ENCODE measurements around the gene SLC7A8. TPM values are rescaled to one million over a fixed set of nuclear protein-coding genes. Genes with fewer than 3 reads are reported as not detected.

The SLC7A8 gene
- total and polyA plus RNA-seq, 7 experiments from 2014 or later = 0.36 to 7.7 (median 2.5) TPM

- H3K27ac Mint-ChIP-seq = peak overlapping the region in 2 of 9 donors; percentile 7 to 51
- no peaks in the 10 kb centered on the region for H3K9me3 Mint-ChIP-seq
- Histone ChIP-seq H3K27ac (ENCODE audit: low read depth, low read length) (no peak overlapping the region), H3K27me3 (ENCODE audit: control insufficient read depth in 2 of 2, insufficient read depth in 2 of 2, low read length in 2 of 2) (no peaks in the 10 kb centered on the region), H3K36me3 (ENCODE audit: control insufficient read depth in 2 of 3, insufficient read depth in 3 of 3, low read length in 3 of 3) (no peaks in the 10 kb centered on the region), H3K9me3 (ENCODE audit: control insufficient read depth in 2 of 3, low read length in 3 of 3) (no peaks in the 10 kb centered on the region), H3K4me1 (ENCODE audit: control insufficient read depth in 2 of 2, insufficient read depth in 2 of 2, low read length in 2 of 2) (peaks cover 3 to 8% of the 10 kb centered on the region in 2 donors), H3K4me3 (ENCODE audit: low read length) (no peak overlapping the region)
- no peak for ATAC-seq
- H3K36me3 Mint-ChIP-seq = no peaks in the 10 kb centered on the region
- ChIA-PET CTCF (interaction anchor here (0.8 to 12.2 kb wide), 5 partner anchors 8 to 113 kb away, joined by 3 to 250 read pairs (median 3); partner anchors contain the start of gene CEBPE), POLR2A (interaction anchor here (1.1 to 2.1 kb wide), 2 partner anchors 61 to 120 kb away, joined by 3 to 6 read pairs; no protein-coding TSS in a partner anchor)
- intact Hi-C loops (cut with micrococcal nuclease) = loop anchor here in 1 of 2 donors (10.0 kb wide), 1 partner anchor 197 kb away; the partner anchor contains the start of gene AJUBA
- DNase-seq = no peak
- peaks cover 5 to 30% (median 18%) of the 10 kb centered on the region in 5 donors for H3K27me3 Mint-ChIP-seq
- peak overlapping the region in 4 of 10 donors; percentile 11 to 55 (median 39) for H3K4me3 Mint-ChIP-seq
- H3K4me1 Mint-ChIP-seq = peaks cover 0 to 29% (median 3%) of the 10 kb centered on the region in 7 donors
Observed at GRCh38 chr14:23181453-23181852, 2.0 kb downstream of the SLC7A8 start.

GRCh38 chr14:23177181-23177580 is 6.3 kb downstream of the SLC7A8 start:
- ChIA-PET CTCF (interaction anchor here (0.6 to 1.6 kb wide), 6 partner anchors 9 to 100 kb away, joined by 3 to 13 read pairs (median 4); no protein-coding TSS in a partner anchor), POLR2A (interaction anchor here (0.5 to 1.5 kb wide), 4 partner anchors 12 to 61 kb away, joined by 3 to 4 read pairs (median 3); no protein-coding TSS in a partner anchor)
- DNase-seq (no peak), ATAC-seq (no peak)
- Histone ChIP-seq H3K27ac (ENCODE audit: low read depth, low read length) (no peak overlapping the region), H3K27me3 (ENCODE audit: control insufficient read depth in 2 of 2, insufficient read depth in 2 of 2, low read length in 2 of 2) (no peaks in the 10 kb centered on the region), H3K36me3 (ENCODE audit: control insufficient read depth in 2 of 3, insufficient read depth in 3 of 3, low read length in 3 of 3) (no peaks in the 10 kb centered on the region), H3K4me3 (ENCODE audit: low read length) (no peak overlapping the region), H3K9me3 (ENCODE audit: control insufficient read depth in 2 of 3, low read length in 3 of 3) (no peaks in the 10 kb centered on the region), H3K4me1 (ENCODE audit: control insufficient read depth in 2 of 2, insufficient read depth in 2 of 2, low read length in 2 of 2) (peaks cover 0 to 17% of the 10 kb centered on the region in 2 donors)
- peak overlapping the region in 1 of 9 donors; percentile 34 for H3K27ac Mint-ChIP-seq
- H3K9me3 Mint-ChIP-seq = no peaks in the 10 kb centered on the region
- intact Hi-C loops (cut with micrococcal nuclease) = no loop called here
- peaks cover 2 to 58% (median 21%) of the 10 kb centered on the region in 7 donors for H3K4me1 Mint-ChIP-seq
- H3K4me3 Mint-ChIP-seq = peak overlapping the region in 1 of 10 donors; percentile 48
- H3K36me3 Mint-ChIP-seq = no peaks in the 10 kb centered on the region
- peaks cover 5 to 35% (median 18%) of the 10 kb centered on the region in 5 donors for H3K27me3 Mint-ChIP-seq

GRCh38 chr14:23175823-23176222 is 7.6 kb downstream of the SLC7A8 start:
- Mint-ChIP-seq H3K27ac (peak overlapping the region in 1 of 9 donors; percentile 34), H3K4me3 (no peak overlapping the region), H3K36me3 (no peaks in the 10 kb centered on the region), H3K9me3 (no peaks in the 10 kb centered on the region), H3K27me3 (peaks cover 3 to 35% (median 14%) of the 10 kb centered on the region in 5 donors), H3K4me1 (peaks cover 2 to 72% (median 32%) of the 10 kb centered on the region in 7 donors)
- Histone ChIP-seq H3K9me3 (ENCODE audit: control insufficient read depth in 2 of 3, low read length in 3 of 3) (no peaks in the 10 kb centered on the region), H3K4me1 (ENCODE audit: control insufficient read depth in 2 of 2, insufficient read depth in 2 of 2, low read length in 2 of 2) (peaks cover 0 to 12% of the 10 kb centered on the region in 2 donors), H3K27me3 (ENCODE audit: control insufficient read depth in 2 of 2, insufficient read depth in 2 of 2, low read length in 2 of 2) (no peaks in the 10 kb centered on the region), H3K27ac (ENCODE audit: low read depth, low read length) (no peak overlapping the region), H3K4me3 (ENCODE audit: low read length) (no peak overlapping the region), H3K36me3 (ENCODE audit: control insufficient read depth in 2 of 3, insufficient read depth in 3 of 3, low read length in 3 of 3) (no peaks in the 10 kb centered on the region)
- intact Hi-C loops (cut with micrococcal nuclease) = no loop called here
- ATAC-seq (no peak), DNase-seq (no peak)
- POLR2A ChIA-PET = interaction anchor here (1.5 kb wide), 1 partner anchor 13 kb away, joined by 4 read pairs; no protein-coding TSS in a partner anchor
- CTCF ChIA-PET = interaction anchor here (1.0 to 1.5 kb wide), 4 partner anchors 14 to 104 kb away, joined by 3 to 4 read pairs (median 3); no protein-coding TSS in a partner anchor

GRCh38 chr14:23174296-23175184 is 8.9 kb downstream of the SLC7A8 start:
- no peak for DNase-seq
- H3K4me1 Mint-ChIP-seq = peaks cover 2 to 81% (median 39%) of the 10 kb centered on the region in 7 donors
- ChIA-PET POLR2A (interaction anchor here (0.7 kb wide), 1 partner anchor 79 kb away, joined by 3 read pairs; the partner anchor contains the start of gene C14orf119), CTCF (interaction anchor here (0.5 to 3.2 kb wide), 3 partner anchors 52 to 55 kb away, joined by 4 to 21 read pairs (median 5); no protein-coding TSS in a partner anchor)
- intact Hi-C loops (cut with micrococcal nuclease) = no loop called here
- peak overlapping the region in 1 of 10 donors; percentile 6 for H3K4me3 Mint-ChIP-seq
- peak overlapping the region in 1 of 9 donors; percentile 9 for H3K27ac Mint-ChIP-seq
- H3K4me1 ChIP-seq (ENCODE audit: control insufficient read depth in 2 of 2, insufficient read depth in 2 of 2, low read length in 2 of 2) = peaks cover 0 to 12% of the 10 kb centered on the region in 2 donors
- H3K27me3 Mint-ChIP-seq = peaks cover 0 to 35% (median 6%) of the 10 kb centered on the region in 5 donors
- H3K9me3 ChIP-seq (ENCODE audit: control insufficient read depth in 2 of 3, low read length in 3 of 3) = no peaks in the 10 kb centered on the region
- H3K4me3 ChIP-seq (ENCODE audit: low read length) = no peak overlapping the region
- no peak for ATAC-seq
- no peak overlapping the region for H3K27ac ChIP-seq (ENCODE audit: low read depth, low read length)
- no peaks in the 10 kb centered on the region for H3K27me3 ChIP-seq (ENCODE audit: control insufficient read depth in 2 of 2, insufficient read depth in 2 of 2, low read length in 2 of 2)
- H3K36me3 Mint-ChIP-seq = no peaks in the 10 kb centered on the region
- H3K9me3 Mint-ChIP-seq = no peaks in the 10 kb centered on the region
- H3K36me3 ChIP-seq (ENCODE audit: control insufficient read depth in 2 of 3, insufficient read depth in 3 of 3, low read length in 3 of 3) = no peaks in the 10 kb centered on the region

- H3K4me3 ChIP-seq (ENCODE audit: low read length) = no peak overlapping the region
- POLR2A ChIA-PET = interaction anchor here (0.7 to 1.6 kb wide), 2 partner anchors 78 to 79 kb away, joined by 3 read pairs; partner anchors contain the start of genes ACIN1 and C14orf119
Observed at GRCh38 chr14:23173796-23174195, 9.7 kb downstream of the SLC7A8 start.

GRCh38 chr14:23173031-23173430 is 10.4 kb downstream of the SLC7A8 start:
- Histone ChIP-seq H3K27ac (ENCODE audit: low read depth, low read length) (no peak overlapping the region), H3K36me3 (ENCODE audit: control insufficient read depth in 2 of 3, insufficient read depth in 3 of 3, low read length in 3 of 3) (no peaks in the 10 kb centered on the region), H3K9me3 (ENCODE audit: control insufficient read depth in 2 of 3, low read length in 3 of 3) (no peaks in the 10 kb centered on the region), H3K4me1 (ENCODE audit: control insufficient read depth in 2 of 2, insufficient read depth in 2 of 2, low read length in 2 of 2) (peaks cover 0 to 12% of the 10 kb centered on the region in 2 donors), H3K4me3 (ENCODE audit: low read length) (no peak overlapping the region), H3K27me3 (ENCODE audit: control insufficient read depth in 2 of 2, insufficient read depth in 2 of 2, low read length in 2 of 2) (peaks cover 0 to 2% of the 10 kb centered on the region in 2 donors)
- intact Hi-C loops (cut with micrococcal nuclease) = no loop called here
- ATAC-seq (peak; percentile 81), DNase-seq (no peak)
- CTCF ChIA-PET = interaction anchor here (1.0 to 3.2 kb wide), 3 partner anchors 9 to 53 kb away, joined by 3 to 21 read pairs (median 3); no protein-coding TSS in a partner anchor
- Mint-ChIP-seq H3K27ac (peak overlapping the region in 4 of 9 donors; percentile 9 to 74 (median 40)), H3K4me1 (peaks cover 2 to 77% (median 39%) of the 10 kb centered on the region in 7 donors), H3K4me3 (peak overlapping the region in 4 of 10 donors; percentile 29 to 59 (median 44)), H3K27me3 (peaks cover 0 to 30% (median 0%) of the 10 kb centered on the region in 5 donors), H3K36me3 (no peaks in the 10 kb centered on the region), H3K9me3 (no peaks in the 10 kb centered on the region)
- POLR2A ChIA-PET = interaction anchor here (1.6 to 1.9 kb wide), 2 partner anchors 10 to 78 kb away, joined by 3 to 13 read pairs; partner anchors contain the start of genes ACIN1 and C14orf119

More at GRCh38 chr14:23173796-23174195, 9.7 kb downstream of the SLC7A8 start:
- Histone ChIP-seq H3K27ac (ENCODE audit: low read depth, low read length) (no peak overlapping the region), H3K9me3 (ENCODE audit: control insufficient read depth in 2 of 3, low read length in 3 of 3) (no peaks in the 10 kb centered on the region), H3K4me1 (ENCODE audit: control insufficient read depth in 2 of 2, insufficient read depth in 2 of 2, low read length in 2 of 2) (peaks cover 0 to 12% of the 10 kb centered on the region in 2 donors), H3K27me3 (ENCODE audit: control insufficient read depth in 2 of 2, insufficient read depth in 2 of 2, low read length in 2 of 2) (no peaks in the 10 kb centered on the region), H3K36me3 (ENCODE audit: control insufficient read depth in 2 of 3, insufficient read depth in 3 of 3, low read length in 3 of 3) (no peaks in the 10 kb centered on the region)
- Mint-ChIP-seq H3K36me3 (no peaks in the 10 kb centered on the region), H3K4me3 (peak overlapping the region in 1 of 10 donors; percentile 6), H3K27me3 (peaks cover 0 to 29% (median 0%) of the 10 kb centered on the region in 5 donors), H3K27ac (peak overlapping the region in 1 of 9 donors; percentile 9), H3K9me3 (no peaks in the 10 kb centered on the region), H3K4me1 (peaks cover 2 to 74% (median 39%) of the 10 kb centered on the region in 7 donors)
- CTCF ChIA-PET = interaction anchor here (1.0 to 3.2 kb wide), 2 partner anchors 8 to 53 kb away, joined by 3 to 21 read pairs; no protein-coding TSS in a partner anchor
- no peak for ATAC-seq
- no peak for DNase-seq
- intact Hi-C loops (cut with micrococcal nuclease) = no loop called here
